SHP77 (cell line): ENCODE measurements around the gene GP1BA.
A peak's percentile ranks its signal among the peaks of the same experiment; 100 is the strongest.

Experiments
- DNase-seq, 2 experiments: peaks; one replicate each; lab custom pipeline; 2025; lab: John Stamatoyannopoulos, UW

GP1BA gene

GRCh38 chr17:4938688-4939545 lies 6.8 kb downstream of the GP1BA start:
- DNase-seq, result no peak

GRCh38 chr17:4939546-4939795 lies 7.4 kb downstream of the GP1BA start:
- no peak for DNase-seq

GRCh38 chr17:4939796-4940554 lies 7.9 kb downstream of the GP1BA start, which contains the start of the genes RNF167 and SLC25A11:
Gene RNF167 (plus strand): TSS chr17:4940268. CDS start chr17:4940910, 642 bp downstream.
Gene SLC25A11 (minus strand): TSS chr17:4940046. CDS start chr17:4939910, 136 bp downstream.
- peak; percentile 100 for DNase-seq

GRCh38 chr17:4940555-4941318 lies 8.7 kb downstream of the GP1BA start:
- peak; percentile 90 to 95 for DNase-seq

- no peak for DNase-seq
These were observed 9.2 kb downstream of the GP1BA start for GRCh38 chr17:4941319-4941610.

- no peak for DNase-seq
These were observed 10.9 kb downstream of the GP1BA start for GRCh38 chr17:4942760-4943508.

- DNase-seq, result no peak
These were observed 12.1 kb downstream of the GP1BA start for GRCh38 chr17:4944163-4944553.

GRCh38 chr17:4944554-4945175 lies 12.6 kb downstream of the GP1BA start:
- DNase-seq, result no peak

- peak in 1 of 2 experiments; percentile 38 for DNase-seq
These were observed 13.3 kb downstream of the GP1BA start for GRCh38 chr17:4945176-4945943.

GRCh38 chr17:4945944-4946280 lies 13.8 kb downstream of the GP1BA start:
- DNase-seq, result no peak

- DNase-seq, result no peak
These were observed 14.4 kb downstream of the GP1BA start for GRCh38 chr17:4946312-4946976.

- no peak for DNase-seq
These were observed 14.9 kb downstream of the GP1BA start for GRCh38 chr17:4947010-4947410.

- peak; percentile 26 to 47 for DNase-seq
These were observed 15.5 kb downstream of the GP1BA start for GRCh38 chr17:4947411-4948165.

GRCh38 chr17:4948166-4948930 lies 16.3 kb downstream of the GP1BA start, which contains the start of gene PFN1:
Gene PFN1 (minus strand): TSS chr17:4948530. CDS start chr17:4948394, 136 bp downstream.
- DNase-seq, result peak; percentile 83 to 86

- DNase-seq, result peak; percentile 88 to 90
These were observed 16.8 kb downstream of the GP1BA start for GRCh38 chr17:4948931-4949320.

GRCh38 chr17:4949321-4950074 lies 17.4 kb downstream of the GP1BA start:
- peak; percentile 74 to 86 for DNase-seq

- peak in 1 of 2 experiments; percentile 41 for DNase-seq
These were observed 18.1 kb downstream of the GP1BA start for GRCh38 chr17:4950075-4950745.
